ENCODE data around the gene FGD2. TPM values are rescaled to one million over a fixed set of nuclear protein-coding genes. Genes with fewer than 3 reads are reported as not detected.

Gene FGD2
- total RNA-seq, 2 experiments from 2014 or later = 1.4 to 1.6 TPM

DNA sequence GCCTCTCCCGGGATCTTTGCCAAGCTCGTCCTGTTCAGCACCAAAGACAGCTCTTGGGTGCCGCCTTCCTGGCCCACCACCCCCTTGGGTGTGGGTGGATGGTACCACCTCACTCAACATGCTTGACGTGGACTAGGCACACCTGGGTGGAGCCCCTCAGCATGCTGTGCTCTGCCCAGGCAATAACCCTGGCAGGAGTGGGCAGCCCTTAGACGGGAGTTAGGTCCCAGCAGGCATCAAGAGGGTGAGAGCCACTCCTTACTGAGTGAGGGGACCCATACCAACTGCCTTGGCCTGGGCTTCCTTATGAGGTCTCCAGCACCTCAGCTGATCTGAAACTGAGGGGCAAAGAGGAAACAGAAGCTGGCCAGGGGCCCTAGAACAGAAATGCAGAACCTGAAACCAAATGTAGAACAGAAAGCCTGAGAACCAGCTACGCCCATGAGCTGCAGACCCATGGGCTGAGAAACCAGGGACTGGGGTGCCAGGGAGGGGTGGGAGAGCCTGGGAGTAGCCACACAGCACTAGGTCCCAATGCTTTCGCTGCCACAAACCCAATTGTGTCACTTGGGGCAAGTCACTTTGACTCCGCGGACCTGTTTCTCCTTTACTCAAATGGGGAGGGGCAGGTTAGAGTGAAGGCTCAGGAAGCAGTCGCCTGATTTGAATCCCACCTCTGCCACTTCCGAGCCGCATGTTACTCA, 2.0 kb downstream of the FGD2 start:
- Mint-ChIP-seq H3K9me3 (no peaks in the 10 kb centered on the region), H3K27me3 (no peaks in the 10 kb centered on the region)

GRCh38 chr6:37008484-37009465, 3.3 kb downstream of the FGD2 start:
- no peak overlapping the region for H3K4me3 Mint-ChIP-seq
- H3K4me1 Mint-ChIP-seq (ENCODE audit: low read depth) = peaks cover 14% of the 10 kb centered on the region
- H3K9me3 Mint-ChIP-seq = no peaks in the 10 kb centered on the region
- POLR2A ChIA-PET = interaction anchor here (0.6 to 0.7 kb wide), 2 partner anchors 173 to 511 kb away, joined by 3 read pairs; no protein-coding TSS in a partner anchor
- no peaks in the 10 kb centered on the region for H3K36me3 Mint-ChIP-seq (ENCODE audit: low read depth)
- ATAC-seq (no peak), DNase-seq (no peak)
- CTCF ChIA-PET = interaction anchor here (1.2 kb wide), 1 partner anchor 9 kb away, joined by 5 read pairs; no protein-coding TSS in a partner anchor
- no peak for TF ChIP-seq CTCF (IDR thresholded peaks at IDR 0.05)
- H3K27me3 Mint-ChIP-seq = no peaks in the 10 kb centered on the region
- intact Hi-C loops (cut with micrococcal nuclease) = no loop called here
- no peak overlapping the region for H3K27ac Mint-ChIP-seq

More for the DNA sequence above, 2.0 kb downstream of the FGD2 start:
- Mint-ChIP-seq H3K4me3 (no peak overlapping the region), H3K36me3 (ENCODE audit: low read depth) (no peaks in the 10 kb centered on the region), H3K27ac (no peak overlapping the region), H3K4me1 (ENCODE audit: low read depth) (peaks cover 14% of the 10 kb centered on the region)
- DNase-seq = no peak
- POLR2A ChIA-PET = interaction anchor here (1.0 to 1.1 kb wide), 2 partner anchors 25 to 31 kb away, joined by 3 to 4 read pairs; no protein-coding TSS in a partner anchor
- TF ChIP-seq CTCF (IDR thresholded peaks at IDR 0.05) = no peak
- CTCF ChIA-PET = interaction anchor here (0.8 to 2.8 kb wide), 6 partner anchors 8 to 600 kb away, joined by 3 to 30 read pairs (median 4); no protein-coding TSS in a partner anchor
- ATAC-seq = no peak
- intact Hi-C loops (cut with micrococcal nuclease) = no loop called here

DNA sequence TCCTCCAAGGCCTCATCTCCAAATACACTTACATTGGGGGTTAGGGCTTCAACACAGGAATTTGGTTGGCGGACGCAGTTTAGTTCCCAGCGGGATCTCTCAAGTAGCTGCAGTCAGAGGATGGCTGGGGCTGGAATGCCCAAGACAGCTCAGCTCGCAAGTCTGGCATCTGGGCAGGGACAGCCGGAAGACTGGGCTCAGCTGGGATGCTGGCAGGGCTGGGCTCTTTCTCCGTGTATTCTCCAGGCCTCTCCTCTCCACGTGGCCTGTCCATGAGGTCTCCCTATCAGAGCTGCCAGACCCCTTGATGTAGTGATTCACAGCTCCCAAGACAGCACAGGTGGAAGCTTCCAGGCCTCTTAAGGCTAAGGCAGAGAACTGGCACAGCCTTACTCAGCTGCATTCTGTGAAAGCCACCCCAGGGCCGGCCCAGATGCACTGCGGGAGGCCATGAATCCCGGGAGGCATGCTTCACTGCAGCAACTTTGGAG, 5.0 kb downstream of the FGD2 start:
- POLR2A ChIA-PET = no interaction called here
- no peak overlapping the region for H3K27ac Mint-ChIP-seq
- no peak for TF ChIP-seq CTCF (IDR thresholded peaks at IDR 0.05)
- no peaks in the 10 kb centered on the region for H3K36me3 Mint-ChIP-seq (ENCODE audit: low read depth)
- peaks cover 12% of the 10 kb centered on the region for H3K4me1 Mint-ChIP-seq (ENCODE audit: low read depth)
- H3K27me3 Mint-ChIP-seq = no peaks in the 10 kb centered on the region
- no peak overlapping the region for H3K4me3 Mint-ChIP-seq
- intact Hi-C loops (cut with micrococcal nuclease) = no loop called here
- no peak for ATAC-seq
- no peaks in the 10 kb centered on the region for H3K9me3 Mint-ChIP-seq
- CTCF ChIA-PET = interaction anchor here (1.1 to 2.4 kb wide), 2 partner anchors 8 to 244 kb away, joined by 3 to 6 read pairs; no protein-coding TSS in a partner anchor
- DNase-seq = no peak

DNA sequence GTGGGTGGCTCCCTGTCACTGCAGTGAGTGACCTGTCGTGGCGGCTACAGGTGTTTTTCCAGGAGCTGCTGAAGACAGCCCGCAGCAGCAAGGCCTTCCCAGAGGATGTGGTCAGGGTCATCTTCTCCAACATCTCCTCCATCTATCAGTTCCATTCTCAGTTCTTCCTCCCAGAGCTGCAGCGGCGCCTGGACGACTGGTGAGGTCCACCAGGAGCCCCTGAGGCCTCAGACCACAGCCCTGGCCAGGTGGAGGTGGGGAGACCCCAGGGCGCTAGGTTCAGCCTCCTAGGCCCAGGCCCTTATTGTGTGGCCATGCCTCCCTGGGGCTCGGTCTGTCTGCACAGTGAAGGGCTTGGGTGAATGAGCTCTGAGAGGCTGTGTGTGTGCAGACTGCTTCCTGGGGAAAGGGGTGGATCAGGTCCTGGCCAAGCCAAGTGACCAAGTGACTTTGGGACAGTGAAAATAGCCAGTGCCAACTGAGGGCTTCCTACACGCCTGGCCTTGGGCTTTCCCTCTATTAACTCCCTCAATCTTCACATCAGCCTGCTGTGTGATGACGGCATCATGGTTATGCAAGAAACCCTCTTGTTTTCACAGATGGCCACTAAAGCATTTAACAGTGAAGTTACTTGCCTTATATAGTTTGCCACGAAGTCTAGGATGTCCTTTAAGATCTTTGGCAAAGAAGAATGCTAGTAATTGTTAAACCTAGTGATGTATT, 6.4 kb downstream of the FGD2 start:
- no peaks in the 10 kb centered on the region for H3K36me3 Mint-ChIP-seq (ENCODE audit: low read depth)
- H3K27me3 Mint-ChIP-seq = no peaks in the 10 kb centered on the region
- intact Hi-C loops (cut with micrococcal nuclease) = no loop called here
- H3K9me3 Mint-ChIP-seq = no peaks in the 10 kb centered on the region
- DNase-seq = no peak
- no peak overlapping the region for H3K4me3 Mint-ChIP-seq
- no peak overlapping the region for H3K27ac Mint-ChIP-seq
- ATAC-seq = no peak
- peaks cover 2% of the 10 kb centered on the region for H3K4me1 Mint-ChIP-seq (ENCODE audit: low read depth)
- CTCF ChIA-PET = interaction anchor here (0.8 to 2.4 kb wide), 2 partner anchors 58 to 245 kb away, joined by 3 to 6 read pairs; no protein-coding TSS in a partner anchor
- TF ChIP-seq CTCF (IDR thresholded peaks at IDR 0.05) = no peak
- POLR2A ChIA-PET = interaction anchor here (1.4 kb wide), 1 partner anchor 22 kb away, joined by 3 read pairs; no protein-coding TSS in a partner anchor
